Neural cell (in vitro differentiated cells): ENCODE measurements around the gene VWA3A. TPM values are rescaled to one million over a fixed set of nuclear protein-coding genes. Genes with fewer than 3 reads are reported as not detected.
"Not testable (repeated sequence)": the region's sequence is repeated elsewhere in the genome, so short reads cannot be mapped to it uniquely, and the experiment has no call there.

Experiments
- H2AFZ ChIP-seq: fragments of 200-600, 300-800 bp; sonication (generic), shearing (Covaris generic); 2 replicates; pipeline ENCODE4 v1.6.0; 2014; ENCODE audit warnings: low read depth, mild to moderate bottlenecking, antibody characterized with exemption, low read length, moderate library complexity
- H3F3A ChIP-seq: fragments of 200-600 bp; shearing (Covaris generic); 2 replicates; pipeline ENCODE4 v1.6.1; 2016; ENCODE audit warnings: mild to moderate bottlenecking, moderate library complexity, mixed read lengths, antibody characterized with exemption, low read length; ENCODE audit not compliant: insufficient read depth, poor library complexity, severe bottlenecking
- H3K27ac ChIP-seq: fragments of 200-600, 300-800 bp; sonication (generic), shearing (Covaris generic); 2 replicates; pipeline ENCODE4 v1.5.1; 2014; ENCODE audit warnings: mild to moderate bottlenecking, low read length, moderate library complexity
- H3K27me3 ChIP-seq: fragments of 300-800, 200-600 bp; sonication (generic), shearing (Covaris generic); 2 replicates; pipeline ENCODE4 v1.6.0; 2014; ENCODE audit warnings: mild to moderate bottlenecking, low read depth, low read length, moderate library complexity; ENCODE audit not compliant: insufficient read depth
- H3K36me3 ChIP-seq: fragments of 300-800, 200-600 bp; sonication (generic), shearing (Covaris generic); 2 replicates; pipeline ENCODE4 v1.5.1; 2014; ENCODE audit warnings: mild to moderate bottlenecking, antibody characterized with exemption, low read length, moderate library complexity; ENCODE audit not compliant: insufficient read depth
- H3K4me2 ChIP-seq: fragments of 300-800, 200-600 bp; sonication (generic), shearing (Covaris generic); 2 replicates; pipeline ENCODE4 v1.6.0; 2014; ENCODE audit warnings: mild to moderate bottlenecking, low read length
- H3K4me3 ChIP-seq: fragments of 300-800, 200-600 bp; sonication (generic), shearing (Covaris generic); 2 replicates; pipeline ENCODE4 v1.5.1; 2014; ENCODE audit warnings: mild to moderate bottlenecking, low read length, moderate library complexity
- H3K79me2 ChIP-seq: fragments of 200-600 bp; shearing (Covaris generic); replicated peaks from 2 replicates; pipeline ENCODE4 v1.6.0; 2014; ENCODE audit warnings: mild to moderate bottlenecking, low read length, moderate library complexity; ENCODE audit not compliant: insufficient read depth
- H3K9ac ChIP-seq: fragments of 300-800, 200-600 bp; sonication (generic), shearing (Covaris generic); 2 replicates; pipeline ENCODE4 v1.6.1; 2016; ENCODE audit warnings: mild to moderate bottlenecking, low read length, mixed read lengths
- H3K9me2 ChIP-seq: fragments of 200-600 bp; shearing (Covaris generic); 2 replicates; pipeline ENCODE4 v1.6.1; 2016; ENCODE audit warnings: mild to moderate bottlenecking, low read length, mixed read lengths; ENCODE audit not compliant: insufficient read depth
- H3K9me3 ChIP-seq: fragments of 200-600, 300-800 bp; sonication (generic), shearing (Covaris generic); 2 replicates; pipeline ENCODE4 v1.6.1; 2016; ENCODE audit warnings: mild to moderate bottlenecking, mixed run types, low read length, moderate library complexity, mixed read lengths
- H4K20me1 ChIP-seq: fragments of 200-600 bp; shearing (Covaris generic); 2 replicates; pipeline ENCODE4 v1.6.1; 2016; ENCODE audit warnings: mild to moderate bottlenecking, mixed run types; ENCODE audit not compliant: insufficient read depth
- CTCF ChIP-seq: fragments of 450-650 bp; IDR thresholded peaks from 2 replicates; pipeline ENCODE4 v1.5.1; 2014; ENCODE audit warnings: antibody characterized with exemption, mild to moderate bottlenecking, moderate library complexity; ENCODE audit not compliant: poor library complexity, severe bottlenecking
- EP300 ChIP-seq: fragments of 450-650 bp; conservative IDR thresholded peaks from 2 replicates; pipeline ENCODE4 v1.6.1; 2014; ENCODE audit warnings: antibody characterized with exemption, mild to moderate bottlenecking, moderate library complexity; ENCODE audit not compliant: poor library complexity, severe bottlenecking
- EZH2 ChIP-seq: fragments of 200-600, 300-800 bp; shearing (Covaris generic), sonication (generic); IDR thresholded peaks from 2 replicates; pipeline ENCODE4 v1.6.1; 2014; ENCODE audit warnings: antibody characterized with exemption, low read length, borderline replicate concordance, mild to moderate bottlenecking; ENCODE audit not compliant: insufficient read depth, poor library complexity, severe bottlenecking
- MXI1 ChIP-seq: fragments of 450-650 bp; conservative IDR thresholded peaks from 2 replicates; pipeline ENCODE4 v1.6.1; 2014; ENCODE audit warnings: antibody characterized with exemption, mild to moderate bottlenecking; ENCODE audit not compliant: poor library complexity, severe bottlenecking
- POLR2AphosphoS5 ChIP-seq: IDR thresholded peaks from 2 replicates; pipeline ENCODE4 v1.6.1; 2012
- RAD21 ChIP-seq: fragments of 450-650 bp; conservative IDR thresholded peaks from 2 replicates; pipeline ENCODE4 v1.6.1; 2014; ENCODE audit warnings: antibody characterized with exemption, mild to moderate bottlenecking, moderate library complexity
- REST ChIP-seq: IDR thresholded peaks from 2 replicates; pipeline ENCODE4 v1.6.1; 2012; ENCODE audit warnings: borderline replicate concordance
- SMC3 ChIP-seq: fragments of 450-650 bp; conservative IDR thresholded peaks from 2 replicates; pipeline ENCODE4 v1.6.1; 2014; ENCODE audit warnings: antibody characterized with exemption, mild to moderate bottlenecking, moderate library complexity; ENCODE audit not compliant: poor library complexity
- TAF1 ChIP-seq: IDR thresholded peaks from 2 replicates; pipeline ENCODE4 v1.6.1; 2012; ENCODE audit warnings: low read depth
- polyA plus RNA-seq: library from polyadenylated mRNA; depleted of rRNA; stranded (reverse); fragments of >200 nt; gene quantifications from 2 replicates; pipeline ENCODE4 v1.2.3, GENCODE V29; 2014

VWA3A gene
- polyA plus RNA-seq, 1 donor from 2014 or later, result 1.8 TPM

GRCh38 chr16:22151246-22151998, 59.1 kb downstream of the VWA3A start:
- no peak for TF ChIP-seq MXI1
- no peak for TF ChIP-seq TAF1
- no peak for TF ChIP-seq POLR2AphosphoS5
- no peak for TF ChIP-seq REST
- TF ChIP-seq EZH2, result no peak
- TF ChIP-seq EP300, result no peak
- TF ChIP-seq CTCF, result no peak
- TF ChIP-seq SMC3, result no peak
- TF ChIP-seq RAD21, result no peak
- Histone ChIP-seq H3K36me3 (no peaks in the 10 kb centered on the region), H3K9me3 (no peaks in the 10 kb centered on the region), H3K9ac (no peak overlapping the region), H3K9me2 (no peaks in the 10 kb centered on the region), H3K4me3 (no peak overlapping the region), H4K20me1 (no peaks in the 10 kb centered on the region), H3F3A (no peaks in the 10 kb centered on the region), H2AFZ (no peak overlapping the region), H3K4me2 (no peak overlapping the region), H3K27ac (no peak overlapping the region), H3K79me2 (no peaks in the 10 kb centered on the region), H3K27me3 (no peaks in the 10 kb centered on the region)

GRCh38 chr16:22152316-22152715, 60.0 kb downstream of the VWA3A start:
- no peaks in the 10 kb centered on the region for H3K9me3 ChIP-seq
- H3F3A ChIP-seq, result no peaks in the 10 kb centered on the region
- H3K27me3 ChIP-seq, result no peaks in the 10 kb centered on the region
- no peaks in the 10 kb centered on the region for H4K20me1 ChIP-seq
- no peaks in the 10 kb centered on the region for H3K9me2 ChIP-seq
- H3K4me2 ChIP-seq, result no peak overlapping the region
- H3K27ac ChIP-seq, result no peak overlapping the region
- no peak overlapping the region for H3K9ac ChIP-seq
- H3K36me3 ChIP-seq, result no peaks in the 10 kb centered on the region
- no peaks in the 10 kb centered on the region for H3K79me2 ChIP-seq
- H2AFZ ChIP-seq, result no peak overlapping the region
- no peak overlapping the region for H3K4me3 ChIP-seq
- no peak for TF ChIP-seq CTCF
- no peak for TF ChIP-seq MXI1
- no peak for TF ChIP-seq SMC3
- no peak for TF ChIP-seq TAF1
- no peak for TF ChIP-seq REST
- TF ChIP-seq POLR2AphosphoS5, result no peak
- TF ChIP-seq RAD21, result no peak
- TF ChIP-seq EP300, result no peak
- no peak for TF ChIP-seq EZH2

GRCh38 chr16:22153078-22153477, 60.7 kb downstream of the VWA3A start:
- H3K4me2 ChIP-seq, H3K27ac ChIP-seq, H3K27me3 ChIP-seq, H3K4me3 ChIP-seq, H2AFZ ChIP-seq, H3F3A ChIP-seq, H3K9me2 ChIP-seq, H4K20me1 ChIP-seq, H3K9ac ChIP-seq, H3K79me2 ChIP-seq, H3K36me3 ChIP-seq, H3K9me3 ChIP-seq: not testable (repeated sequence)
